IMR-90 (cell line): ENCODE measurements around the gene SPATA31E1. TPM values are rescaled to one million over a fixed set of nuclear protein-coding genes. Genes with fewer than 3 reads are reported as not detected.

Experiments used
- ATAC-seq: fragments of 200-7000 bp; cut with Tn5 transposase; 2 replicates; pipeline ENCODE4 v1.9.1; 2020; ENCODE audit warnings: low read depth, mild to moderate bottlenecking, moderate library complexity
- BruUV-seq: library from RNA; stranded (reverse); fragments of 400-500 nt; replicated peaks from 2 replicates; lab custom pipeline; 2021; lab: Mats Ljungman, UMichigan
- CTCF ChIA-PET: fragments of 300-600 bp; formaldehyde crosslinking; extraction: SDS; loops from one replicate; lab custom pipeline; 2021; ENCODE audit warnings: antibody characterized with exemption; lab: Yijun Ruan, JAX
- POLR2A ChIA-PET: fragments of 300-600 bp; sonication (Branson Sonifier 250); formaldehyde crosslinking; loops from one replicate; lab custom pipeline; 2022; ENCODE audit warnings: antibody characterized with exemption; ENCODE audit not compliant: unreplicated experiment; lab: Charles Lee
- DNase-seq: peaks from one replicate; pipeline ENCODE4 v3.0.0; 2013
- H2AFZ ChIP-seq: replicated peaks from 2 replicates; pipeline ENCODE3; 2013; ENCODE audit warnings: low read length, mild to moderate bottlenecking; ENCODE audit not compliant: poor library complexity
- H2AK5ac ChIP-seq: 2 replicates; pipeline ENCODE4 v1.6.1; 2013; ENCODE audit warnings: low read depth, low read length, inconsistent platforms
- H2AK9ac ChIP-seq: replicated peaks from 2 replicates; pipeline ENCODE3; 2013; ENCODE audit warnings: mild to moderate bottlenecking, low read depth, low read length, moderate library complexity; ENCODE audit not compliant: poor library complexity
- H2BK120ac ChIP-seq: 2 replicates; pipeline ENCODE4 v1.6.1; 2013; ENCODE audit warnings: low read depth, low read length, inconsistent platforms
- H2BK15ac ChIP-seq: 3 replicates; pipeline ENCODE4 v1.6.1; 2013; ENCODE audit warnings: low read depth, low read length, inconsistent platforms
- H2BK20ac ChIP-seq: 2 replicates; pipeline ENCODE4 v1.6.1; 2013; ENCODE audit warnings: low read depth, mild to moderate bottlenecking, inconsistent platforms, low read length, moderate library complexity
- H2BK5ac ChIP-seq: 2 replicates; pipeline ENCODE4 v1.6.1; 2013; ENCODE audit warnings: mild to moderate bottlenecking, low read depth, low read length, inconsistent platforms; ENCODE audit not compliant: poor library complexity, severe bottlenecking
- H3K14ac ChIP-seq: replicated peaks from 2 replicates; pipeline ENCODE4 v1.6.1; 2013; ENCODE audit warnings: low read depth, low read length, inconsistent platforms
- H3K18ac ChIP-seq: 2 replicates; pipeline ENCODE4 v1.6.1; 2013; ENCODE audit warnings: low read depth, low read length, control low read depth
- H3K23ac ChIP-seq: 2 replicates; pipeline ENCODE4 v1.6.1; 2013; ENCODE audit warnings: low read depth, low read length, inconsistent platforms
- H3K27ac ChIP-seq: 2 replicates; pipeline ENCODE4 v1.5.1; 2013; ENCODE audit warnings: mild to moderate bottlenecking, control low read depth, low read length; ENCODE audit not compliant: insufficient read depth
- H3K27me3 ChIP-seq: 2 replicates; pipeline ENCODE4 v1.6.1; 2013; ENCODE audit warnings: low read length; ENCODE audit not compliant: control insufficient read depth, insufficient read depth
- H3K36me3 ChIP-seq: 2 replicates; pipeline ENCODE4 v1.6.1; 2013; ENCODE audit warnings: low read length, mixed read lengths; ENCODE audit not compliant: control insufficient read depth, insufficient read depth
- H3K4ac ChIP-seq: 2 replicates; pipeline ENCODE4 v1.6.1; 2013; ENCODE audit warnings: low read depth, low read length, inconsistent platforms
- H3K4me1 ChIP-seq: 2 replicates; pipeline ENCODE4 v1.6.1; 2013; ENCODE audit warnings: low read length, mixed read lengths; ENCODE audit not compliant: control insufficient read depth, insufficient read depth
- H3K4me2 ChIP-seq: 2 replicates; pipeline ENCODE4 v1.6.1; 2013; ENCODE audit warnings: low read depth, mild to moderate bottlenecking, control low read depth, low read length, moderate library complexity
- H3K4me3 ChIP-seq: 2 replicates; pipeline ENCODE4 v1.5.1; 2013; ENCODE audit warnings: low read depth, mild to moderate bottlenecking, control low read depth, low read length, moderate library complexity; ENCODE audit not compliant: insufficient read depth
- H3K56ac ChIP-seq: 2 replicates; pipeline ENCODE4 v1.6.1; 2013; ENCODE audit warnings: low read length, inconsistent platforms; ENCODE audit not compliant: insufficient read depth; ENCODE audit errors: extremely low read depth
- H3K79me1 ChIP-seq, 2 experiments: 2 replicates each; pipeline ENCODE4 v1.6.1; 2013; ENCODE audit warnings: low read length in 2 of 2, inconsistent platforms in 1 of 2, low read depth in 1 of 2
- H3K9ac ChIP-seq: 2 replicates; pipeline ENCODE4 v1.6.1; 2013; ENCODE audit warnings: low read depth, low read length, control low read depth
- H3K9me1 ChIP-seq: 2 replicates; pipeline ENCODE4 v1.6.1; 2013; ENCODE audit warnings: low read length, inconsistent platforms; ENCODE audit not compliant: insufficient read depth
- H3K9me3 ChIP-seq: 2 replicates; pipeline ENCODE4 v1.6.1; 2013; ENCODE audit warnings: low read length; ENCODE audit not compliant: control insufficient read depth, insufficient read depth
- H4K20me1 ChIP-seq: 2 replicates; pipeline ENCODE4 v1.6.1; 2013; ENCODE audit warnings: low read length, inconsistent platforms; ENCODE audit not compliant: insufficient read depth
- H4K5ac ChIP-seq: 2 replicates; pipeline ENCODE4 v1.6.1; 2013; ENCODE audit warnings: mild to moderate bottlenecking, low read depth, low read length, control low read depth
- H4K8ac ChIP-seq, 2 experiments: 2 replicates each; pipeline ENCODE4 v1.6.1; 2013; ENCODE audit warnings: low read depth in 2 of 2, low read length in 2 of 2, control low read depth in 1 of 2, inconsistent platforms in 1 of 2
- H4K91ac ChIP-seq: 2 replicates; pipeline ENCODE4 v1.6.1; 2013; ENCODE audit warnings: low read depth, low read length, inconsistent platforms; ENCODE audit not compliant: insufficient read depth
- CHD1 ChIP-seq: IDR thresholded peaks from 2 replicates; pipeline ENCODE4 v1.6.1; 2012; ENCODE audit warnings: low read depth, low read length, improper control_type of control experiment
- CTCF ChIP-seq: conservative IDR thresholded peaks from 2 replicates; pipeline ENCODE4 v1.5.1; 2012; ENCODE audit warnings: mild to moderate bottlenecking, low read depth, low read length, improper control_type of control experiment
- ELK1 ChIP-seq: fragments of 150-350 bp; IDR thresholded peaks from 2 replicates; pipeline ENCODE4 v1.6.1; 2016; ENCODE audit warnings: low read depth, mild to moderate bottlenecking, low read length, moderate library complexity, borderline replicate concordance
- FOS ChIP-seq: fragments of 150-350 bp; IDR thresholded peaks from 2 replicates; pipeline ENCODE4 v1.6.1; 2016; ENCODE audit warnings: low read depth, low read length
- MAZ ChIP-seq: IDR thresholded peaks from 2 replicates; pipeline ENCODE4 v1.6.1; 2012; ENCODE audit warnings: low read depth, mild to moderate bottlenecking, low read length, improper control_type of control experiment, moderate library complexity, borderline replicate concordance
- MXI1 ChIP-seq: IDR thresholded peaks from 2 replicates; pipeline ENCODE4 v1.6.1; 2012; ENCODE audit warnings: low read depth, mild to moderate bottlenecking, low read length, moderate library complexity, borderline replicate concordance
- POLR2A ChIP-seq: IDR thresholded peaks from 2 replicates; pipeline ENCODE4 v1.6.1; 2012; ENCODE audit warnings: mild to moderate bottlenecking, low read depth, low read length
- RAD21 ChIP-seq: IDR thresholded peaks from 2 replicates; pipeline ENCODE4 v1.6.1; 2012; ENCODE audit warnings: low read length, improper control_type of control experiment
- RCOR1 ChIP-seq: IDR thresholded peaks from 2 replicates; pipeline ENCODE4 v1.6.1; 2012; ENCODE audit warnings: mild to moderate bottlenecking, low read length, improper control_type of control experiment; ENCODE audit not compliant: insufficient replicate concordance
- RFX5 ChIP-seq: IDR thresholded peaks from 2 replicates; pipeline ENCODE4 v1.8.0; 2012; ENCODE audit warnings: low read depth, mild to moderate bottlenecking, low read length, moderate library complexity
- SMC3 ChIP-seq: fragments of 150-350 bp; IDR thresholded peaks from 2 replicates; pipeline ENCODE4 v1.6.1; 2016; ENCODE audit warnings: low read depth, mild to moderate bottlenecking, antibody characterized with exemption, low read length, moderate library complexity
- USF2 ChIP-seq: fragments of 150-350 bp; IDR thresholded peaks from 2 replicates; pipeline ENCODE4 v1.6.1; 2017; ENCODE audit warnings: mild to moderate bottlenecking, antibody characterized with exemption, low read length, low read depth
- dilution Hi-C: fragments of 300-500 bp; cut with HindIII; formaldehyde crosslinking; loops from one replicate; pipeline ENCODE4 v1.14.3; 2018; ENCODE audit warnings: low sequenced_read_pairs; ENCODE audit not compliant: unreplicated experiment
- in situ Hi-C: fragments of 300-500 bp; cut with MboI; formaldehyde crosslinking; loops from 3 replicates; pipeline ENCODE4 v1.14.3; 2019; ENCODE audit warnings: low sequenced_read_pairs, inconsistent platforms, mixed read lengths
- intact Hi-C: fragments of 100-400 bp; cut with micrococcal nuclease; formaldehyde crosslinking; loops from 2 replicates; pipeline ENCODE4 v1.10.0; 2022
- polyA plus RNA-seq, 3 experiments: library from polyadenylated mRNA; depleted of rRNA; stranded (reverse); fragments of >200 nt; gene quantifications; 2 replicates each; pipeline ENCODE4 v1.2.3, GENCODE V29; 2012; ENCODE audit warnings: low replicate concordance in 1 of 3
- total RNA-seq: library from RNA; depleted of rRNA; stranded (reverse); fragments of >200 nt; gene quantifications from 2 replicates; pipeline ENCODE4 v1.2.3, GENCODE V29; 2012

Gene SPATA31E1
- total and polyA plus RNA-seq, 2 of the 4 experiments (the other 2 are of a cell fraction): 0.03 TPM; not detected in 1

- TF ChIP-seq USF2 (no peak), SMC3 (no peak), RAD21 (no peak), MAZ (no peak), MXI1 (no peak), RCOR1 (no peak), CHD1 (no peak), POLR2A (no peak), CTCF (no peak), RFX5 (no peak), ELK1 (no peak), FOS (no peak)
- peaks cover under 1% of the 10 kb centered on the region; the same call in 1 of the 2 replicates for H3K4me1 ChIP-seq
- H3K9me1 ChIP-seq: no peaks in the 10 kb centered on the region
- dilution Hi-C loops: no loop called here
- H3K4ac ChIP-seq: no peak overlapping the region
- H3K18ac ChIP-seq: no peak overlapping the region
- no TSS peak for BruUV-seq
- in situ Hi-C loops: no loop called here
- no peak overlapping the region for H2AK5ac ChIP-seq
- POLR2A ChIA-PET: no interaction called here
- H4K8ac ChIP-seq: no peak overlapping the region
- no peaks in the 10 kb centered on the region for H3K79me1 ChIP-seq
- H3K23ac ChIP-seq: no peak overlapping the region
- H3K14ac ChIP-seq: no peak overlapping the region
- no peak overlapping the region for H2BK5ac ChIP-seq
- H3K27me3 ChIP-seq: no peaks in the 10 kb centered on the region
- no peak overlapping the region for H3K27ac ChIP-seq
- intact Hi-C loops: no loop called here
- H2BK20ac ChIP-seq: no peak overlapping the region
- no peaks in the 10 kb centered on the region for H3K9me3 ChIP-seq
- no peak overlapping the region for H2AK9ac ChIP-seq
- ATAC-seq (no peak), DNase-seq (no peak)
- H2BK120ac ChIP-seq: no peak overlapping the region
- no peaks in the 10 kb centered on the region for H3K36me3 ChIP-seq
- CTCF ChIA-PET: interaction anchor here (0.6 kb wide), 2 partner anchors 23 to 1761 kb away, joined by 3 read pairs; no protein-coding TSS in a partner anchor
- no peak overlapping the region for H3K4me3 ChIP-seq
- no peak overlapping the region for H3K9ac ChIP-seq
- H4K5ac ChIP-seq: no peak overlapping the region
- H4K20me1 ChIP-seq: no peaks in the 10 kb centered on the region
- no peak overlapping the region for H2BK15ac ChIP-seq
- H3K4me2 ChIP-seq: no peak overlapping the region
- no peak overlapping the region for H3K56ac ChIP-seq
- no peak overlapping the region for H2AFZ ChIP-seq
- no peak overlapping the region for H4K91ac ChIP-seq
Observed at GRCh38 chr9:87896891-87897290, 14.2 kb downstream of the SPATA31E1 start.
